Activated CD4-positive, alpha-beta T cell treated with anti-CD3 and anti-CD28 coated beads for 4 hours (primary cell): ENCODE data around the gene CRYBA4.
A peak's percentile ranks its signal among the peaks of the same experiment; 100 is the strongest.

ENCODE experiments used
- DNase-seq, 2 donors: peaks; one replicate each; pipeline ENCODE4 v3.0.0-alpha.2; 2020

Gene CRYBA4

GRCh38 chr22:26621663-26622062, at the start of gene CRYBA4:
TSS of gene CRYBA4 (plus strand) at chr22:26621963. CDS start at chr22:26622597, 634 bp downstream.
- DNase-seq, result no peak

- no peak for DNase-seq
These were observed 48.6 kb upstream of the CRYBA4 start for GRCh38 chr22:26573026-26573662.

GRCh38 chr22:26574001-26574723, 47.6 kb upstream of the CRYBA4 start:
- DNase-seq, result no peak

DNA sequence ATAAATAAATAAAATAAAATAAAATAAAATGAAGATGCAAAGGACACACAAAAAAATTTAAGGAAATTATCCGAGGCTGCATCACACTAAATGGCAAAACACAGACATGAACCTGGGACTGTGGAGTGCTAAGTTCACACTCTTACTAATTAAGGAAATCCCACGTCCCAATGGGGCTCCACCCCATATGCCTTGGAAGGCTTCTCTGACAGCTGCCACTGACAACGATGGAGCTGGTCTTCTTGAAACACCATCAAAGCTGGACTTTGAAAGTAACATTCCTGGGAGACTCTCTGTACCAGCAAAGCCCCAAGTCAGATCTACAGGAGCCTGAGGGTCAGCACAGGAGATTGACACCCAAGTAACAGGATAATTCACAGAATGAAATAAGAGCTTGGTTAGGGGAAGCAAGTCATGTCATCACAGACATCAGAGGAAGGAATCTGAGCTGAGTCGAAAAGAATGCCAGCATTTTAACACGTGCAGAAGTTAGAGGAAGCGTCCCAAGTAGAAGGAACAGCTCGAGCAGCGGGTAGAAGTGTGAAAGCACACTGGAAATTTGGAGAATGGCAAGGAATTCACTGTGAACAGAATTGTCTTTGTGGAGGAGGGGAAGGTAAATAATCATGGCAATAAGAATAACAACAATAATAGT, 45.6 kb upstream of the CRYBA4 start:
- no peak for DNase-seq

- no peak for DNase-seq
These were observed 44.7 kb upstream of the CRYBA4 start for GRCh38 chr22:26577081-26577480.

GRCh38 chr22:26579331-26579886, 42.4 kb upstream of the CRYBA4 start:
- peak; percentile 32 to 38 for DNase-seq

- DNase-seq, result no peak
These were observed 41.4 kb upstream of the CRYBA4 start for GRCh38 chr22:26580240-26580962.

- DNase-seq, result no peak
These were observed 40.7 kb upstream of the CRYBA4 start for GRCh38 chr22:26581026-26581425.

- DNase-seq, result no peak
These were observed 40.1 kb upstream of the CRYBA4 start for GRCh38 chr22:26581633-26582168.

DNA sequence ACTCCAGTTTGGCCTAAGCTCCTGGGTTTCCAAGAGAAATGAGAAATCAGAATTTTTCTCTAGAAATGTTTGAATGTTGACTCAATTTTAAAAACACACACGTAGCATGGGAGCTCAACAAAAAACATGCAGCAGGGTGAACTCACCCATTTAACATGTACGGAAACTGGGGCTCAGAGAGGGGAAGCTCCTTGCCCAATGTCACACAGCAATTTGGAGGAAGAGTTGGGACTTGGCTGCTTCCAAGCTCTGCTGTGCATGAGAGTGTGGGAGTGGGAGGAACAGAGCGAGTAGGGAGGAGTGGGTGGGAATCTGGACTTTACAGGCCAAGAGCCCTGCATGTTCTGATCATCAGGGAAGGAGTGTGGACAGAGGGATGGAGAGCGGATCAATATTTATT, 37.8 kb upstream of the CRYBA4 start:
- DNase-seq, result no peak

DNA sequence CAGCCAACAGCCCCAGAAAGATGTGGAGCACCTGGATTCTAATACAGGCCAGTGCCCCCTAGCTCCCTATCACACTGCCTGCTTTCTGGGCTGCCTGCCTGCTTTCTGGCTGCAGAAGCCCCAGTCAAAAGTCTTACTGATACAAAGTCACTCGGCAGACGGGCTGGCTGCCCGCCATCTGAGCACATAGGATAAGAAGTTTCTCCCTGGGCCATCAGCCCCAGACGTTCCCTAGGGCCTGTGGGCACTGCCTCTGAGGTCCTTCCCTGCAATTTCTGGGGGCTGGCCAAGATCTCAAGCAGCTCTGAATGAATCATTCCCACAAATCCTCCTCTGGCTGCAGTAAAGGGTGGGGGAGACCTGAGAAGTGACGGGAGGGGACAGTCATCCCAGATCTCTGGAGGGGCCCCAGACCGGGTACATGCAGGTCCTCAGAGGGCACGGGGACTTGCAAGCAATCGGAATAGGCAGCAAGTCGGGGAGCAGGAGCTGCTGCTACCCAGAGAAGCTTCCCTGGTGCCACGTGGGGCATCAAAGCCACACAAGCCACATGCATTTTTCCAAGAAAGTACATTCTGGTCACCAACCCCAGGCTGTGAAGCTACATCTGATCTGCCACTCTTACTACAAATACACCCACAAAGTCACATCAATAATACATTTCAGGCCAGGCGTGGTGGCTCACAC, 36.5 kb upstream of the CRYBA4 start:
- DNase-seq, result no peak

GRCh38 chr22:26586556-26587325, 35.0 kb upstream of the CRYBA4 start:
- no peak for DNase-seq

- no peak for DNase-seq
These were observed 33.7 kb upstream of the CRYBA4 start for GRCh38 chr22:26587991-26588613.

DNA sequence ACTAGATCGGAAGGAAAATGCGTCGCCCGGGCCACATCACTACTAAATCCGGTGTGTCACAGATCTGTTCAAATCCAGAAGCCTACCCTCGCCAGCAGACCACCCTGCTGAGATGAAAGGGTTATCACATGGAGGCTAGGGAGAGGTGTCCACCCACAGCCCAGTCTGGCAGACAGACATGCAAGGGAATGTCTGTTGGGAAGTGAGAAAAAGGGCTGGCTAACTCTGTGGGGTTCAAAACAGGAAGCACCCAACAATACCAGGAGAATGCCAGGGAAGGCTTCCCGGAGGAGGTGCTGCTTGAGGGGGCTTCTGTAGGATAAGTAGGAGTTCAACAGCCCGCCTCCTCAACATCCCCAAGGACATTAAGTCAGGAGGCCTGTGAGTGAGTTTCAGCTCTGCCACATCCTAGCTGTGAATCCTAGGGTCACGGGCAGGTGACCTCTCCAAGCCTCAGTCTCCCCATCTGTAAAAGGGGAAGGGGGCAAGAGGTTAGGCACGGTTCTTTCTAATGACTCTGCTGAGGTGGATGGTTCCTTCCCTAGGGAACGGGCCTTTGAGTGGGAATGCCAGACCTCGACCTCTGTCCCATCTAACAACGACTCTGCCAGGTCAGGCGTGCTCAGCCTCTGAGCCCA, 32.9 kb upstream of the CRYBA4 start:
- DNase-seq, result no peak

GRCh38 chr22:26589367-26589844, 32.4 kb upstream of the CRYBA4 start:
- DNase-seq, result peak; percentile 38 to 42

DNA sequence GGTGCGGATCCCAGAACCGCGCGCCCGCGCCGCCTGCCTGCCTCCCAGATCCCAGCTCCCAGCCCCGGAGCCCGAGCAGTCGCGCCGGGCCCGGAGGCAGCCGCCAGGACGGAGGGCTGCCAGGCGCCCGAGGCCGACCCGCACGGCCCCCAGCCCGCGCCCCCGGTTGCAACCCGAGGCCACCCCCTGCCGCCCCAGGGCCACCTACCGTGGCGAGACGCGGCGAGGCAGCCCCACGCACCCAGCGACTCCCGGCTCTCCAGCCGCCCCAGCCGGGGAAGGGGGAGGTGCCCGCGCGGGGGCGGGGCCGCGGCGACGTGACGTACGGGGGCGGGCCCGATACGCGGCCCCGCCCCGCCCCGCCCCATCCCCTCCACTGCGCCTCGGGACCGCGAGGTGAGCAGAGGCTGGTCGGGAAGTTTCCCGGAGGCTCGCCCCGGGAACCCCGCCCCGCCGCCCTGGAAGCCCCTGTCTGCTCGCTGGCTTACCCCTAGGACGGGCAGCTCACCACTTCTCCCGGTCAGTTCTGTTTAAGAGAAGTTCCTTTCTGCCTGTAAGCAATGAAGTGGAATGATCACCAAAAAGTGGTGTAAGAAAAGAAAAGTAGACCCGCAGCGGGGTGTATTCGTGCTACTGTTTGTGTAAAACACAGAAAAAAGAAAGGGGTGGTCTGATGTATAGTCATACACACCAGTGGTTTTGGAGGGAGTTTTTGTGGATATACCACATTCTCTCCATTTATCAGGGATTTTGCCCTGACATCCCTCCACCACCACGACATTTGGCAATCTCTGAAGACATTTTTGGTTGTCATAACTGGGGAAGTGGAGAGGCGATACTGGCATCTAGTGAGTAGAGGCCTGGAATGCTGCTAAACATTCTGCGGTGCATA, 31.7 kb upstream of the CRYBA4 start, which contains the start of gene TPST2:
TSS of gene TPST2 (minus strand) at position 288 of the 892 bp plus-strand sequence. CDS start 48,502 bp downstream, outside the sequence.
- peak; percentile 74 to 79 for DNase-seq

DNA sequence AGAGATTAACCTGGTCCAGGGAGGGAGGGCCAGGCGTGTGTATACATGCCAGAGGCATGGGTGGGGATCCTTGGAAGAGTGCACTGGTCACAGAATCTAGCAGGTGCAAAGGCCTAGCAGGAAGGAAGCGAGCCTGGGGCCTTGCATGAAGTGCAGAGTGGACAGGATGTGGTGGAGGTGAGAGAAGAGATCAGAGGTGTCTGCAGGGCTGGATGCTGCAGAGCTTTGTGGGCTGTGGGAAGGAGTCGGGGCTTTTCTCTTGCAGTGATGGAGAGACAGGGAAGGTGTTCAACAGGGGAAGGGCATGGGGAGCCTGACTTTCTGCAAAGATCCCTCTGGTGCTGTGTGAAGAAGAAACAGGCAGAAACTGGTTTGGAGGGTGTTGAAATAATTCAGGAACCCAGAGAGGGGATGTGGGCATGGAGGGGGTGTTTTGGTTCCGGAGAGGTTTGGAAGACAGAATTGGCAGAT, 29.3 kb upstream of the CRYBA4 start:
- peak in 1 of 2 donors; percentile 25 for DNase-seq

- DNase-seq, result no peak
These were observed 28.0 kb upstream of the CRYBA4 start for GRCh38 chr22:26593763-26594162.

DNA sequence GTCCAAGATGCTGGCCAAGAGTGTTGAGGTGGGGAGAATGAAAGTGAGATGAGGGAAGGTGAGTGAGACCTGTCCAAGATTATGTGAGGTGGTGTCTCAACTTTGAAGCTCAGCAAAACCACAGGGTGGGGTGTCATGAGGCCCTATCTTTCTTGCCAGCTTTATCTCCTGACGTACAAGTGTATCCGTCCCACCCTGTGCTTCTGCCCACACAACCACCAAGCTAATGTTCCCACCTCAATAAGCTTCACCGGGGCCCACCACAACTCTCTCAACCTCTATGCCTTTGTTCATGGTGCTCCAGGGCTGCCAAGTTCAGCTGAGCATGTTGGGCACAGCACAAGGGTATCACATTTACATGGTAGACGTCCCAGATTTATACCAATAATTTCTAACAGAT, 24.7 kb upstream of the CRYBA4 start:
- no peak for DNase-seq
